ENCODE data around the gene KCTD20. TPM values are rescaled to one million over a fixed set of nuclear protein-coding genes. Genes with fewer than 3 reads are reported as not detected.

KCTD20 gene
- total and polyA plus RNA-seq, 2 of the 13 experiments (the other 11 are each of a cell fraction or from before 2014, with no cell fraction given), result 52.7 to 67.1 TPM

DNA sequence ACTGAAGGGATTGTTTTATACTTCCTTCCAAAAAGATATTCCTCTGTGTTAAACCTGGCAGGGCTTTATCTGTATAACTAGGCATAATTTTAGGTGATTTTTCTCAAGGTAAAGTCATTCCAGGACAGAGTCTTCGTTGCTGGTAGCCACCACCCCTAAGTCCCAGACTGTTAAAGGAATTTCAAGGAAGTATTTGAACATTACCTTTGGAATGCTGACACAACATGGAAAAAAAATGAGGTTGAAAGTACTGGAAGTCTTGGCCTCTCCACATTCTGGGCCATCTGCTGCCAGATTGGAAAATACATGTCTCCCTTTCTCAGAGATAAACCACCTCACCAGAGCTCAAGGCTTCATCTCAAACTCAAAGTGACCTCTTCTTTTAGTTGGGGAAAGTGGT is 28.3 kb upstream of the KCTD20 start:
- Histone ChIP-seq H3K36me3 (replicated peaks in 1 of 2; ENCODE audit: control insufficient read depth in 1 of 2, insufficient read depth in 2 of 2, low read length in 2 of 2) (no peaks in the 10 kb centered on the region), H3K4me3 (replicated peaks in 1 of 3; ENCODE audit: insufficient read depth in 1 of 3, low read depth in 2 of 3, low read length in 3 of 3) (no peak overlapping the region), H3K4me2 (ENCODE audit: low read depth, low read length) (no peak overlapping the region), H2AFZ (ENCODE audit: low read length) (no peak overlapping the region), H3K27me3 (ENCODE audit: control insufficient read depth in 1 of 2, insufficient read depth in 2 of 2, low read length in 2 of 2) (no peaks in the 10 kb centered on the region), H4K20me1 (ENCODE audit: insufficient read depth, low read length) (no peaks in the 10 kb centered on the region), H3K9ac (ENCODE audit: insufficient read depth, low read depth, low read length) (no peak overlapping the region), H3K9me3 (ENCODE audit: low read length) (no peaks in the 10 kb centered on the region), H3K27ac (ENCODE audit: extremely low read length, insufficient read depth, low read length) (no peak overlapping the region), H3K79me2 (ENCODE audit: insufficient read depth, low read length) (no peaks in the 10 kb centered on the region), H3K4me1 (ENCODE audit: insufficient read depth, low read length) (no peaks in the 10 kb centered on the region)
- DNase-seq (ENCODE audit: low spot score) (no peak), ATAC-seq (no peak), FAIRE-seq (no peak)
- TF ChIP-seq, protein P1, sequence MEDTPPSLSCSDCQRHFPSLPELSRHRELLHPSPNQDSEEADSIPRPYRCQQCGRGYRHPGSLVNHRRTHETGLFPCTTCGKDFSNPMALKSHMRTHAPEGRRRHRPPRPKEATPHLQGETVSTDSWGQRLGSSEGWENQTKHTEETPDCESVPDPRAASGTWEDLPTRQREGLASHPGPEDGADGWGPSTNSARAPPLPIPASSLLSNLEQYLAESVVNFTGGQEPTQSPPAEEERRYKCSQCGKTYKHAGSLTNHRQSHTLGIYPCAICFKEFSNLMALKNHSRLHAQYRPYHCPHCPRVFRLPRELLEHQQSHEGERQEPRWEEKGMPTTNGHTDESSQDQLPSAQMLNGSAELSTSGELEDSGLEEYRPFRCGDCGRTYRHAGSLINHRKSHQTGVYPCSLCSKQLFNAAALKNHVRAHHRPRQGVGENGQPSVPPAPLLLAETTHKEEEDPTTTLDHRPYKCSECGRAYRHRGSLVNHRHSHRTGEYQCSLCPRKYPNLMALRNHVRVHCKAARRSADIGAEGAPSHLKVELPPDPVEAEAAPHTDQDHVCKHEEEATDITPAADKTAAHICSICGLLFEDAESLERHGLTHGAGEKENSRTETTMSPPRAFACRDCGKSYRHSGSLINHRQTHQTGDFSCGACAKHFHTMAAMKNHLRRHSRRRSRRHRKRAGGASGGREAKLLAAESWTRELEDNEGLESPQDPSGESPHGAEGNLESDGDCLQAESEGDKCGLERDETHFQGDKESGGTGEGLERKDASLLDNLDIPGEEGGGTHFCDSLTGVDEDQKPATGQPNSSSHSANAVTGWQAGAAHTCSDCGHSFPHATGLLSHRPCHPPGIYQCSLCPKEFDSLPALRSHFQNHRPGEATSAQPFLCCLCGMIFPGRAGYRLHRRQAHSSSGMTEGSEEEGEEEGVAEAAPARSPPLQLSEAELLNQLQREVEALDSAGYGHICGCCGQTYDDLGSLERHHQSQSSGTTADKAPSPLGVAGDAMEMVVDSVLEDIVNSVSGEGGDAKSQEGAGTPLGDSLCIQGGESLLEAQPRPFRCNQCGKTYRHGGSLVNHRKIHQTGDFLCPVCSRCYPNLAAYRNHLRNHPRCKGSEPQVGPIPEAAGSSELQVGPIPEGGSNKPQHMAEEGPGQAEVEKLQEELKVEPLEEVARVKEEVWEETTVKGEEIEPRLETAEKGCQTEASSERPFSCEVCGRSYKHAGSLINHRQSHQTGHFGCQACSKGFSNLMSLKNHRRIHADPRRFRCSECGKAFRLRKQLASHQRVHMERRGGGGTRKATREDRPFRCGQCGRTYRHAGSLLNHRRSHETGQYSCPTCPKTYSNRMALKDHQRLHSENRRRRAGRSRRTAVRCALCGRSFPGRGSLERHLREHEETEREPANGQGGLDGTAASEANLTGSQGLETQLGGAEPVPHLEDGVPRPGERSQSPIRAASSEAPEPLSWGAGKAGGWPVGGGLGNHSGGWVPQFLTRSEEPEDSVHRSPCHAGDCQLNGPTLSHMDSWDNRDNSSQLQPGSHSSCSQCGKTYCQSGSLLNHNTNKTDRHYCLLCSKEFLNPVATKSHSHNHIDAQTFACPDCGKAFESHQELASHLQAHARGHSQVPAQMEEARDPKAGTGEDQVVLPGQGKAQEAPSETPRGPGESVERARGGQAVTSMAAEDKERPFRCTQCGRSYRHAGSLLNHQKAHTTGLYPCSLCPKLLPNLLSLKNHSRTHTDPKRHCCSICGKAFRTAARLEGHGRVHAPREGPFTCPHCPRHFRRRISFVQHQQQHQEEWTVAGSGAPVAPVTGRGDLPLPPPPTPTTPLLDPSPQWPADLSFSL (CRISPR knock-in tag; IDR thresholded peaks at IDR 0.05), result no peak
- TF ChIP-seq HNRNPH1 (optimal IDR thresholded peaks at IDR 0.05; ENCODE audit: low read depth, low read length) (no peak), SOX13 (IDR thresholded peaks at IDR 0.05) (no peak), SOX13 (CRISPR knock-in tag; conservative IDR thresholded peaks at IDR 0.05 in 1 of 2, IDR thresholded peaks at IDR 0.05 in 1 of 2) (no peak), RORA (CRISPR knock-in tag; IDR thresholded peaks at IDR 0.05) (no peak)
- TF ChIP-seq, protein P2, sequence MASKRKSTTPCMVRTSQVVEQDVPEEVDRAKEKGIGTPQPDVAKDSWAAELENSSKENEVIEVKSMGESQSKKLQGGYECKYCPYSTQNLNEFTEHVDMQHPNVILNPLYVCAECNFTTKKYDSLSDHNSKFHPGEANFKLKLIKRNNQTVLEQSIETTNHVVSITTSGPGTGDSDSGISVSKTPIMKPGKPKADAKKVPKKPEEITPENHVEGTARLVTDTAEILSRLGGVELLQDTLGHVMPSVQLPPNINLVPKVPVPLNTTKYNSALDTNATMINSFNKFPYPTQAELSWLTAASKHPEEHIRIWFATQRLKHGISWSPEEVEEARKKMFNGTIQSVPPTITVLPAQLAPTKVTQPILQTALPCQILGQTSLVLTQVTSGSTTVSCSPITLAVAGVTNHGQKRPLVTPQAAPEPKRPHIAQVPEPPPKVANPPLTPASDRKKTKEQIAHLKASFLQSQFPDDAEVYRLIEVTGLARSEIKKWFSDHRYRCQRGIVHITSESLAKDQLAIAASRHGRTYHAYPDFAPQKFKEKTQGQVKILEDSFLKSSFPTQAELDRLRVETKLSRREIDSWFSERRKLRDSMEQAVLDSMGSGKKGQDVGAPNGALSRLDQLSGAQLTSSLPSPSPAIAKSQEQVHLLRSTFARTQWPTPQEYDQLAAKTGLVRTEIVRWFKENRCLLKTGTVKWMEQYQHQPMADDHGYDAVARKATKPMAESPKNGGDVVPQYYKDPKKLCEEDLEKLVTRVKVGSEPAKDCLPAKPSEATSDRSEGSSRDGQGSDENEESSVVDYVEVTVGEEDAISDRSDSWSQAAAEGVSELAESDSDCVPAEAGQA (IDR thresholded peaks at IDR 0.05; ENCODE audit: low read depth), result no peak
- TF ChIP-seq, protein P2 (CRISPR knock-in tag; IDR thresholded peaks at IDR 0.05; ENCODE audit: borderline replicate concordance), result no peak
- in situ Hi-C loops (cut with HindIII; ENCODE audit: extremely low pct_ligation_motif_present, low pct_unique_long_range_greater_than_20kb), result no loop called here
- no TSS peak for BruUV-seq (replicated peaks)
- intact Hi-C loops (cut with micrococcal nuclease; ENCODE audit: unreplicated experiment), result no loop called here
- 5% methylated on average over 1 of the region's 1 CpG for whole genome bisulfite sequencing (ENCODE audit: low lambda C conversion rate)
- CTCF ChIA-PET (ENCODE audit: low intra/inter-chr PET ratio, low total read pairs), result no interaction called here
- POLR2A ChIA-PET, result no interaction called here

Data from HepG2 (cell line).